GM18868 (cell line): ENCODE results near the gene F5.
A peak's percentile ranks its signal among the peaks of the same experiment; 100 is the strongest.

Experiments used
- ATAC-seq: cut with Tn5 transposase; IDR thresholded peaks from one replicate; pipeline ENCODE4 v1.9.1; 2021; ENCODE audit warnings: mild to moderate bottlenecking, moderate library complexity; ENCODE audit not compliant: unreplicated experiment

F5 gene

GRCh38 chr1:169586395-169587255 is at the start of gene F5:
Gene F5, minus strand, starts transcription at chr1:169586481. Its CDS starts 95 bp downstream, at chr1:169586386.
- ATAC-seq = peak; percentile 100

- no peak for ATAC-seq
Measured at GRCh38 chr1:169634877-169635276, 48.6 kb upstream of the F5 start.

- ATAC-seq = no peak
Measured at GRCh38 chr1:169634145-169634544, 47.9 kb upstream of the F5 start.

- ATAC-seq = no peak
Measured at GRCh38 chr1:169631249-169631648, 45.0 kb upstream of the F5 start.

GRCh38 chr1:169630006-169630405 is 43.7 kb upstream of the F5 start, which contains the start of gene SELP:
Gene SELP, minus strand, starts transcription at chr1:169630124. Its CDS starts 50 bp downstream, at chr1:169630074.
- no peak for ATAC-seq

- ATAC-seq = no peak
Measured at GRCh38 chr1:169624912-169625311, 38.6 kb upstream of the F5 start.

GRCh38 chr1:169624122-169624521 is 37.8 kb upstream of the F5 start:
- ATAC-seq = no peak

- ATAC-seq = no peak
Measured at GRCh38 chr1:169623132-169623926, 37.0 kb upstream of the F5 start.

- no peak for ATAC-seq
Measured at GRCh38 chr1:169620565-169620964, 34.3 kb upstream of the F5 start.

GRCh38 chr1:169618367-169618766 is 32.1 kb upstream of the F5 start:
- no peak for ATAC-seq

- no peak for ATAC-seq
Measured at GRCh38 chr1:169615803-169616202, 29.5 kb upstream of the F5 start.

GRCh38 chr1:169610858-169611257 is 24.6 kb upstream of the F5 start:
- no peak for ATAC-seq

- ATAC-seq = no peak
Measured at GRCh38 chr1:169610108-169610507, 23.8 kb upstream of the F5 start.

- ATAC-seq = no peak
Measured at GRCh38 chr1:169608226-169608625, 21.9 kb upstream of the F5 start.

GRCh38 chr1:169604781-169605560 is 18.7 kb upstream of the F5 start:
- peak; percentile 68 for ATAC-seq

- ATAC-seq = peak; percentile 50
Measured at GRCh38 chr1:169601096-169601881, 15.0 kb upstream of the F5 start.

GRCh38 chr1:169595764-169596711 is 9.8 kb upstream of the F5 start:
- ATAC-seq = peak; percentile 48

- peak; percentile 95 for ATAC-seq
Measured at GRCh38 chr1:169594391-169594790, 8.1 kb upstream of the F5 start.

- ATAC-seq = no peak
Measured at GRCh38 chr1:169590932-169591331, 4.7 kb upstream of the F5 start.
